Measurements from ENCODE around the gene SMYD3. TPM values are rescaled to one million over a fixed set of nuclear protein-coding genes. Genes with fewer than 3 reads are reported as not detected.

SMYD3 gene
- total and polyA plus RNA-seq, 2 donors (not counting 3 experiments of a cell fraction or from before 2014, with no cell fraction given) = 16.0 to 32.1 TPM

GRCh38 chr1:245872475-245872874 is 634.6 kb downstream of the SMYD3 start:
- intact Hi-C loops (cut with micrococcal nuclease) = no loop called here
- POLR2A ChIA-PET = no interaction called here
- BruUV-seq (replicated peaks) = no TSS peak

More at GRCh38 chr1:245872475-245872874, 634.6 kb downstream of the SMYD3 start:
- Histone ChIP-seq H3K9me1 (replicated peaks; ENCODE audit: control insufficient read depth, extremely low read depth, insufficient read depth, low read length) (no peaks in the 10 kb centered on the region), H4K20me1 (replicated peaks; ENCODE audit: control insufficient read depth, extremely low read depth, insufficient read depth, low read length) (no peaks in the 10 kb centered on the region), H3K36me3 (ENCODE audit: control insufficient read depth in 2 of 2, extremely low read depth in 1 of 2, insufficient read depth in 2 of 2, low read length in 2 of 2) (no peaks in the 10 kb centered on the region), H3K4me1 (ENCODE audit: control insufficient read depth, extremely low read depth, insufficient read depth, low read length) (peaks cover 14% of the 10 kb centered on the region), H3K27me3 (ENCODE audit: control insufficient read depth in 2 of 2, insufficient read depth in 2 of 2, low read length in 2 of 2) (no peaks in the 10 kb centered on the region), H3K4me2 (ENCODE audit: insufficient read depth, low read length) (no peak overlapping the region), H2AFZ (ENCODE audit: low read depth, low read length) (no peak overlapping the region), H3K9ac (replicated peaks; ENCODE audit: extremely low read depth, insufficient read depth, low read length) (no peak overlapping the region), H3K79me2 (ENCODE audit: control insufficient read depth, insufficient read depth, low read length) (no peaks in the 10 kb centered on the region), H3K4me3 (replicated peaks in 1 of 3; ENCODE audit: insufficient read depth in 1 of 3, low read depth in 1 of 3, low read length in 3 of 3) (no peak overlapping the region), H3K9me3 (replicated peaks; ENCODE audit: control insufficient read depth, insufficient read depth, low read length) (no peaks in the 10 kb centered on the region), H3K27ac (ENCODE audit: insufficient read depth, low read depth, low read length) (no peak overlapping the region)
- DNase-seq (ENCODE audit: low read depth, low spot score) (no peak), FAIRE-seq (no peak)
- TF ChIP-seq, protein P1, sequence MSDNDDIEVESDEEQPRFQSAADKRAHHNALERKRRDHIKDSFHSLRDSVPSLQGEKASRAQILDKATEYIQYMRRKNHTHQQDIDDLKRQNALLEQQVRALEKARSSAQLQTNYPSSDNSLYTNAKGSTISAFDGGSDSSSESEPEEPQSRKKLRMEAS (IDR thresholded peaks at IDR 0.05; ENCODE audit: insufficient read depth, insufficient read length) = no peak
- TF ChIP-seq JUN (IDR thresholded peaks at IDR 0.05; ENCODE audit: borderline replicate concordance, insufficient read depth, insufficient read length, low read depth) (no peak), MYC (IDR thresholded peaks at IDR 0.05; ENCODE audit: low read depth, low read length) (no peak), GATA2 (IDR thresholded peaks at IDR 0.05; ENCODE audit: insufficient read depth, insufficient read length, low read depth, low read length) (no peak), POLR2AphosphoS5 (IDR thresholded peaks at IDR 0.05; ENCODE audit: insufficient read depth, low read depth, low read length) (no peak), POLR2A (IDR thresholded peaks at IDR 0.05; ENCODE audit: low read depth, low read length) (no peak), CTCF (IDR thresholded peaks at IDR 0.05; ENCODE audit: extremely low read depth in 1 of 2, insufficient read depth in 1 of 2, low read depth in 1 of 2, low read length in 2 of 2) (no peak), EZH2 (IDR thresholded peaks at IDR 0.05; ENCODE audit: borderline replicate concordance, low read depth, low read length, severe bottlenecking) (no peak), FOS (IDR thresholded peaks at IDR 0.05; ENCODE audit: borderline replicate concordance, insufficient read depth, low read length) (no peak)
- CTCF ChIA-PET = interaction anchor here (1.0 kb wide), 1 partner anchor 16 kb away, joined by 4 read pairs; no protein-coding TSS in a partner anchor
- dilution Hi-C loops (cut with MboI; ENCODE audit: extremely low pct_ligation_motif_present, low sequenced_read_pairs) = no loop called here
